Liver (tissue), 9 donors: ENCODE data around the gene DLEC1. TPM values are rescaled to one million over a fixed set of nuclear protein-coding genes. Genes with fewer than 3 reads are reported as not detected.

Source experiments
- DNase-seq: peaks from one replicate; pipeline ENCODE4 v3.0.0-alpha.2; 2017; ENCODE audit warnings: low spot score
- H3K27ac ChIP-seq, 2 donors: one replicate each; pipeline ENCODE4 v1.7.0; 2013; ENCODE audit warnings: inconsistent platforms in 2 of 2, low read length in 2 of 2, control low read depth in 1 of 2, low read depth in 1 of 2, mild to moderate bottlenecking in 1 of 2
- H3K27me3 ChIP-seq, 4 donors: one replicate each; pipeline versions ENCODE4 v1.6.1 to v1.7.0; 2013; ENCODE audit warnings: low read length in 3 of 4, inconsistent platforms in 1 of 4, mild to moderate bottlenecking in 1 of 4, moderate library complexity in 1 of 4; ENCODE audit not compliant: control insufficient read depth in 4 of 4, insufficient read depth in 4 of 4
- H3K36me3 ChIP-seq, 4 donors: one replicate each; pipeline versions ENCODE4 v1.6.1 to v1.7.0; 2013; ENCODE audit warnings: low read length in 3 of 4, mild to moderate bottlenecking in 3 of 4, low read depth in 1 of 4, moderate library complexity in 1 of 4; ENCODE audit not compliant: control insufficient read depth in 4 of 4, insufficient read depth in 3 of 4
- H3K4me1 ChIP-seq, 4 donors: one replicate each; pipeline versions ENCODE4 v1.6.1 to v1.7.0; 2013; ENCODE audit warnings: low read length in 3 of 4, mild to moderate bottlenecking in 3 of 4, moderate library complexity in 1 of 4; ENCODE audit not compliant: control insufficient read depth in 4 of 4, insufficient read depth in 4 of 4
- H3K4me3 ChIP-seq, 3 donors: one replicate each; pipeline versions ENCODE4 v1.6.1 to v1.7.0; 2013; ENCODE audit warnings: low read length in 3 of 3, control low read depth in 1 of 3, low read depth in 1 of 3, mild to moderate bottlenecking in 1 of 3
- H3K9ac ChIP-seq, 2 donors: one replicate each; pipeline ENCODE4 v1.7.0; 2013; ENCODE audit warnings: low read length in 2 of 2, mild to moderate bottlenecking in 2 of 2, moderate library complexity in 2 of 2, control low read depth in 1 of 2, low read depth in 1 of 2
- H3K9me3 ChIP-seq, 4 donors: one replicate each; pipeline versions ENCODE4 v1.6.1 to v1.7.0; 2013; ENCODE audit warnings: low read length in 3 of 4; ENCODE audit not compliant: control insufficient read depth in 4 of 4
- ATF3 ChIP-seq: IDR thresholded peaks from 2 replicates; pipeline ENCODE4 v1.6.1; 2016; ENCODE audit warnings: antibody characterized with exemption
- CTCF ChIP-seq: fragments of 150-350 bp; IDR thresholded peaks from 2 replicates; pipeline ENCODE4 v1.5.1; 2017; ENCODE audit warnings: improper control_type of control experiment, low read depth, low read length; ENCODE audit not compliant: missing input control
- EGR1 ChIP-seq, 2 donors: IDR thresholded peaks; 2 replicates each; pipeline ENCODE4 v1.6.1; 2016 to 2018; ENCODE audit warnings: antibody characterized with exemption in 2 of 2, low read depth in 2 of 2
- FOXA1 ChIP-seq: IDR thresholded peaks from 2 replicates; pipeline ENCODE4 v1.6.1; 2016; ENCODE audit warnings: antibody characterized with exemption
- FOXA2 ChIP-seq: IDR thresholded peaks from 2 replicates; pipeline ENCODE4 v1.6.1; 2016; ENCODE audit warnings: antibody characterized with exemption
- GABPA ChIP-seq, 2 donors: IDR thresholded peaks in 1 of 2; conservative IDR thresholded peaks in 1 of 2; 2 replicates each; pipeline ENCODE4 v1.6.1; 2016; ENCODE audit warnings: antibody characterized with exemption in 2 of 2, mild to moderate bottlenecking in 1 of 2, moderate library complexity in 1 of 2
- HNF4A ChIP-seq, 2 donors: conservative IDR thresholded peaks; 2 replicates each; pipeline ENCODE4 v1.6.1; 2016; ENCODE audit warnings: antibody characterized with exemption in 2 of 2, mild to moderate bottlenecking in 2 of 2
- HNF4G ChIP-seq: IDR thresholded peaks from 2 replicates; pipeline ENCODE4 v1.6.1; 2016; ENCODE audit warnings: antibody characterized with exemption
- JUND ChIP-seq, 2 donors: IDR thresholded peaks; 2 replicates each; pipeline ENCODE4 v1.6.1; 2016; ENCODE audit warnings: antibody characterized with exemption in 2 of 2
- NR2F2 ChIP-seq: IDR thresholded peaks from 2 replicates; pipeline ENCODE4 v1.6.1; 2016; ENCODE audit warnings: antibody characterized with exemption
- RAD21 ChIP-seq, 2 donors: IDR thresholded peaks; 2 replicates each; pipeline ENCODE4 v1.6.1; 2016; ENCODE audit warnings: antibody characterized with exemption in 2 of 2, mild to moderate bottlenecking in 2 of 2
- REST ChIP-seq: IDR thresholded peaks from 2 replicates; pipeline ENCODE4 v1.6.1; 2016; ENCODE audit warnings: antibody characterized with exemption, mild to moderate bottlenecking
- RXRA ChIP-seq, 2 donors: IDR thresholded peaks; 2 replicates each; pipeline ENCODE4 v1.6.1; 2017 to 2018; ENCODE audit warnings: antibody characterized with exemption in 2 of 2, mild to moderate bottlenecking in 1 of 2
- SP1 ChIP-seq: IDR thresholded peaks from 2 replicates; pipeline ENCODE4 v1.6.1; 2018; ENCODE audit warnings: antibody characterized with exemption, mild to moderate bottlenecking
- TAF1 ChIP-seq: conservative IDR thresholded peaks from 2 replicates; pipeline ENCODE4 v1.6.1; 2016; ENCODE audit warnings: antibody characterized with exemption, mild to moderate bottlenecking
- YY1 ChIP-seq: IDR thresholded peaks from 2 replicates; pipeline ENCODE4 v1.6.1; 2016; ENCODE audit warnings: antibody characterized with exemption, mild to moderate bottlenecking
- ZBTB33 ChIP-seq: IDR thresholded peaks from 2 replicates; pipeline ENCODE4 v1.6.1; 2016; ENCODE audit warnings: antibody characterized with exemption
- WGBS: extraction: QIAGEN DNeasy Blood & Tissue Kit; methylation state at CpG from one replicate; pipeline ENCODE4 v1.1.7; 2013; 5-methylcytosine and 5-hydroxymethylcytosine counted together
- polyA plus RNA-seq, 2 donors: library from polyadenylated mRNA; stranded (reverse) in 1 of 2; unstranded in 1 of 2; fragments of 200-250 nt in 1 of 2; fragments of >200 nt in 1 of 2; fragmentation: Nextera tagmentation in 1 of 2; extraction: Ambion mirVana in 1 of 2; gene quantifications; one replicate each; pipeline versions ENCODE4 v1.2.1 to v1.2.3, GENCODE V29; 2013 to 2015
- total RNA-seq, 2 donors: library from RNA; depleted of rRNA; stranded (reverse); fragments of >200 nt; gene quantifications; one replicate each; pipeline ENCODE4 v1.2.3, GENCODE V29; 2014
- donor health status: healthy.
- donor health status: healthy.
- donor health status: healthy.
- donor health status: healthy.
- donor health status: healthy.

Gene DLEC1
- total and polyA plus RNA-seq, 4 donors, result 0.09 to 0.63 (median 0.30) TPM

GRCh38 chr3:38031022-38031994 lies 7.7 kb upstream of the DLEC1 start:
- WGBS, result 52% methylated on average over 9 of the region's 9 CpGs
- Histone ChIP-seq H3K27ac (no peak overlapping the region), H3K9me3 (no peaks in the 10 kb centered on the region), H3K27me3 (no peaks in the 10 kb centered on the region), H3K4me3 (no peak overlapping the region), H3K4me1 (peaks cover 0 to 9% (median 4%) of the 10 kb centered on the region in 4 donors), H3K36me3 (no peaks in the 10 kb centered on the region), H3K9ac (no peak overlapping the region)
- no peak for DNase-seq
- no peak for TF ChIP-seq REST
- no peak for TF ChIP-seq HNF4A (conservative IDR thresholded peaks at IDR 0.05)
- TF ChIP-seq SP1, result no peak
- TF ChIP-seq TAF1, result no peak
- no peak for TF ChIP-seq CTCF
- no peak for TF ChIP-seq EGR1 (IDR thresholded peaks at IDR 0.05; ENCODE audit: low read depth in 2 of 2)
- TF ChIP-seq GABPA (IDR thresholded peaks at IDR 0.05 in 1 of 2, conservative IDR thresholded peaks at IDR 0.05 in 1 of 2), result no peak
- TF ChIP-seq YY1, result no peak
- no peak for TF ChIP-seq ZBTB33
- no peak for TF ChIP-seq FOXA1
- TF ChIP-seq RAD21 (IDR thresholded peaks at IDR 0.05), result no peak
- no peak for TF ChIP-seq NR2F2
- TF ChIP-seq ATF3, result no peak
- no peak for TF ChIP-seq RXRA (IDR thresholded peaks at IDR 0.05)
- no peak for TF ChIP-seq JUND (IDR thresholded peaks at IDR 0.05)
- TF ChIP-seq FOXA2, result no peak
- no peak for TF ChIP-seq HNF4G
